HepG2 (cell line): ENCODE measurements around the gene MED13.

Experiments used
- BRCA1 ChIP-seq: sonication (generic); formaldehyde crosslinking; IDR thresholded peaks from 2 replicates; pipeline ENCODE4 v1.4.0; 2020; ENCODE audit warnings: missing genetic modification reagents
- FOXO1 ChIP-seq: sonication (generic); formaldehyde crosslinking; IDR thresholded peaks from 2 replicates; pipeline ENCODE4 v1.4.0; 2020; ENCODE audit warnings: missing genetic modification reagents
- HCFC1 ChIP-seq: fragments of 150-350 bp; IDR thresholded peaks from 2 replicates; pipeline ENCODE4 v1.6.1; 2014; ENCODE audit warnings: low read depth, low read length
- MZF1 ChIP-seq: sonication (generic); formaldehyde crosslinking; IDR thresholded peaks from 2 replicates; pipeline ENCODE4 v1.8.1; 2023; ENCODE audit warnings: mild to moderate bottlenecking, missing genetic modification reagents, borderline replicate concordance
- POLR2A ChIP-seq, 2 experiments: IDR thresholded peaks; 2 replicates each; pipeline ENCODE4 v1.6.1; 2011; ENCODE audit warnings: low read depth in 2 of 2, low read length in 2 of 2, mild to moderate bottlenecking in 1 of 2, moderate library complexity in 1 of 2; ENCODE audit not compliant: insufficient read depth in 1 of 2
- ZBTB21 ChIP-seq: sonication (generic); formaldehyde crosslinking; IDR thresholded peaks from 2 replicates; pipeline ENCODE4 v1.4.0; 2020; ENCODE audit warnings: missing genetic modification reagents
- ZNF3 ChIP-seq: IDR thresholded peaks from 2 replicates; pipeline ENCODE4 v1.7.0; 2017; ENCODE audit warnings: inconsistent platforms
- ZNF644 ChIP-seq: IDR thresholded peaks from 2 replicates; pipeline ENCODE4 v1.6.1; 2016; ENCODE audit warnings: low read depth
- TF ChIP-seq, protein P1 (sequence below): sonication (generic); formaldehyde crosslinking; conservative IDR thresholded peaks from 2 replicates; pipeline ENCODE4 v1.8.0; 2022; ENCODE audit warnings: missing genetic modification reagents
- TF ChIP-seq, protein P2 (sequence below): sonication (generic); formaldehyde crosslinking; IDR thresholded peaks from 2 replicates; pipeline ENCODE4 v1.5.0; 2020; ENCODE audit warnings: mild to moderate bottlenecking, missing genetic modification reagents, moderate library complexity

DNA sequence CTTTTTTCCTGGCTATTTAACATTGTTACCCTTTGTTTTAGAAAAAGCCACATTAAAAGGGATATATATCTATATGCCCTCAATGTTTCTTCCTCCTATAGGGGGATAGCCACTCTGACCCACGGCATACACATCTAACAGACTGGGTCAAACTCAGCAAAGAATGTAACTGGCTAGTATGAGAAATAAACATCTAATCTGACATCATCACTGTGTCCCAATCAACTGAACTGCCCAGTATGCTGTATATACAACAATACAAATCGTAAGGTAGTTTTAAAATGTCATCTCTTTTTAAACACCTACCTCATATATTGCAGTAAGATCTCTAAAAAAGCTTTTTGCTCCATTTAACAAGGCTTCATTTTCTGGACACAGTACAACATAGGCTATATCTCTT lies 97.3 kb downstream of the MED13 start:
- TF ChIP-seq, protein P1, sequence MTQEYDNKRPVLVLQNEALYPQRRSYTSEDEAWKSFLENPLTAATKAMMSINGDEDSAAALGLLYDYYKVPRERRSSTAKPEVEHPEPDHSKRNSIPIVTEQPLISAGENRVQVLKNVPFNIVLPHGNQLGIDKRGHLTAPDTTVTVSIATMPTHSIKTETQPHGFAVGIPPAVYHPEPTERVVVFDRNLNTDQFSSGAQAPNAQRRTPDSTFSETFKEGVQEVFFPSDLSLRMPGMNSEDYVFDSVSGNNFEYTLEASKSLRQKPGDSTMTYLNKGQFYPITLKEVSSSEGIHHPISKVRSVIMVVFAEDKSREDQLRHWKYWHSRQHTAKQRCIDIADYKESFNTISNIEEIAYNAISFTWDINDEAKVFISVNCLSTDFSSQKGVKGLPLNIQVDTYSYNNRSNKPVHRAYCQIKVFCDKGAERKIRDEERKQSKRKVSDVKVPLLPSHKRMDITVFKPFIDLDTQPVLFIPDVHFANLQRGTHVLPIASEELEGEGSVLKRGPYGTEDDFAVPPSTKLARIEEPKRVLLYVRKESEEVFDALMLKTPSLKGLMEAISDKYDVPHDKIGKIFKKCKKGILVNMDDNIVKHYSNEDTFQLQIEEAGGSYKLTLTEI (CRISPR knock-in tag) = no peak
- no peak for TF ChIP-seq BRCA1 (CRISPR knock-in tag)
- no peak for TF ChIP-seq ZBTB21
- TF ChIP-seq POLR2A (IDR thresholded peaks at IDR 0.05; ENCODE audit: insufficient read depth in 1 of 2, low read depth in 2 of 2, low read length in 2 of 2) = no peak
- no peak for TF ChIP-seq FOXO1 (CRISPR knock-in tag)
- no peak for TF ChIP-seq MZF1 (CRISPR knock-in tag)
- no peak for TF ChIP-seq ZNF644 (CRISPR knock-in tag)
- TF ChIP-seq ZNF3 (CRISPR knock-in tag) = no peak
- no peak for TF ChIP-seq HCFC1
- TF ChIP-seq, protein P2, sequence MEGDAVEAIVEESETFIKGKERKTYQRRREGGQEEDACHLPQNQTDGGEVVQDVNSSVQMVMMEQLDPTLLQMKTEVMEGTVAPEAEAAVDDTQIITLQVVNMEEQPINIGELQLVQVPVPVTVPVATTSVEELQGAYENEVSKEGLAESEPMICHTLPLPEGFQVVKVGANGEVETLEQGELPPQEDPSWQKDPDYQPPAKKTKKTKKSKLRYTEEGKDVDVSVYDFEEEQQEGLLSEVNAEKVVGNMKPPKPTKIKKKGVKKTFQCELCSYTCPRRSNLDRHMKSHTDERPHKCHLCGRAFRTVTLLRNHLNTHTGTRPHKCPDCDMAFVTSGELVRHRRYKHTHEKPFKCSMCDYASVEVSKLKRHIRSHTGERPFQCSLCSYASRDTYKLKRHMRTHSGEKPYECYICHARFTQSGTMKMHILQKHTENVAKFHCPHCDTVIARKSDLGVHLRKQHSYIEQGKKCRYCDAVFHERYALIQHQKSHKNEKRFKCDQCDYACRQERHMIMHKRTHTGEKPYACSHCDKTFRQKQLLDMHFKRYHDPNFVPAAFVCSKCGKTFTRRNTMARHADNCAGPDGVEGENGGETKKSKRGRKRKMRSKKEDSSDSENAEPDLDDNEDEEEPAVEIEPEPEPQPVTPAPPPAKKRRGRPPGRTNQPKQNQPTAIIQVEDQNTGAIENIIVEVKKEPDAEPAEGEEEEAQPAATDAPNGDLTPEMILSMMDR (CRISPR knock-in tag) = no peak
